ENCODE data around the gene FRS2.

The FRS2 gene

GRCh38 chr12:69516950-69517349 is 46.8 kb downstream of the FRS2 start:
- TF ChIP-seq POU2F2 (IDR thresholded peaks at IDR 0.05; ENCODE audit: low read depth, low read length) (no peak), PAX5 (IDR thresholded peaks at IDR 0.05; ENCODE audit: insufficient read depth, low read length, severe bottlenecking) (no peak), POLR2AphosphoS5 (IDR thresholded peaks at IDR 0.05; ENCODE audit: low read depth, low read length) (no peak), POLR2A (IDR thresholded peaks at IDR 0.05; ENCODE audit: low read depth, low read length) (no peak), TAF1 (IDR thresholded peaks at IDR 0.05; ENCODE audit: low read depth, low read length) (no peak), SPI1 (IDR thresholded peaks at IDR 0.05; ENCODE audit: low read depth, low read length) (no peak)
- no peak for FAIRE-seq
- DNase-seq (ENCODE audit: insufficient read length, low spot score): no peak

DNA sequence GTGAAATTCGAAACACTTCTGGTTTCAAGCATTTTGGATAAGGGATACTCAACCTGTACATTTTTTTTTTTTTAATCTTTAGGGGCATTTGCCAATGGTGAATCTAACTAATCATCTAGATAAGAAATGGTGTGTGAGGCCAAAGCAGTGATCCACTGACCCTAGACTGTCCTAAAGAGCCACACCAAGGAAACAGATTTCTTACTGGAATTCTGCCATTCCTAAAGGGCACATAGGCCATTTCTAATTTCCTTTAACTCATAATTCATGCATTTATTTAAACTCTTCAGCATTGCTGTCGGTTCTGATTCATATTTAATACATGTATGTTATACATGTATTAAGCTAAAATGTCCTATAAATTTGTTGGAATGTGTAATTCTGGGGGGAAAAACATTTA is 47.2 kb downstream of the FRS2 start:
- DNase-seq (ENCODE audit: insufficient read length, low spot score) (no peak), FAIRE-seq (no peak)
- TF ChIP-seq POLR2A (IDR thresholded peaks at IDR 0.05; ENCODE audit: low read depth, low read length) (no peak), TAF1 (IDR thresholded peaks at IDR 0.05; ENCODE audit: low read depth, low read length) (no peak), POU2F2 (IDR thresholded peaks at IDR 0.05; ENCODE audit: low read depth, low read length) (no peak), POLR2AphosphoS5 (IDR thresholded peaks at IDR 0.05; ENCODE audit: low read depth, low read length) (no peak), PAX5 (IDR thresholded peaks at IDR 0.05; ENCODE audit: insufficient read depth, low read length, severe bottlenecking) (no peak), SPI1 (IDR thresholded peaks at IDR 0.05; ENCODE audit: low read depth, low read length) (no peak)

GRCh38 chr12:69519871-69520270 is 49.7 kb downstream of the FRS2 start:
- FAIRE-seq: no peak
- no peak for TF ChIP-seq POLR2A (IDR thresholded peaks at IDR 0.05; ENCODE audit: low read depth, low read length)
- TF ChIP-seq TAF1 (IDR thresholded peaks at IDR 0.05; ENCODE audit: low read depth, low read length): no peak
- TF ChIP-seq SPI1 (IDR thresholded peaks at IDR 0.05; ENCODE audit: low read depth, low read length): no peak
- no peak for DNase-seq (ENCODE audit: insufficient read length, low spot score)

GRCh38 chr12:69523433-69524330 is 53.5 kb downstream of the FRS2 start:
- TF ChIP-seq PAX5 (IDR thresholded peaks at IDR 0.05; ENCODE audit: insufficient read depth, low read length, severe bottlenecking) (no peak), POLR2AphosphoS5 (IDR thresholded peaks at IDR 0.05; ENCODE audit: low read depth, low read length) (no peak), POU2F2 (IDR thresholded peaks at IDR 0.05; ENCODE audit: low read depth, low read length) (no peak), TAF1 (IDR thresholded peaks at IDR 0.05; ENCODE audit: low read depth, low read length) (no peak), POLR2A (IDR thresholded peaks at IDR 0.05; ENCODE audit: low read depth, low read length) (no peak), SPI1 (IDR thresholded peaks at IDR 0.05; ENCODE audit: low read depth, low read length) (no peak)
- no peak for DNase-seq (ENCODE audit: insufficient read length, low spot score)
- no peak for FAIRE-seq

DNA sequence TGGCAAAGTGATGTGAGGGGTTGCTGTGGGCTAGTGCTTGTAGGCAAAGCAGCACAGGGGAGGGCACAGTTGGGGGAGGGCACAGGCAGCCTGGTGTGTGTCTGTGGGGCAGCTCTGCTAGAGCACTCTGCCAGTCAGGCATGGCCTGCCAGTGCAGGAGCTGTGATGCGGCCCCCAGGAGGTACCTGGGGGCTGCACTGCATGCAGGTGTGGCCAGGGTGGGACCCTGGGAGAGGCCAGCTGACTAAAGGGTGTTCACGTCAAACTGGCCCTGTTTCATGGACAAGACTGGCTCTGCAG is 54.1 kb downstream of the FRS2 start:
- no peak for TF ChIP-seq PAX5 (IDR thresholded peaks at IDR 0.05; ENCODE audit: insufficient read depth, low read length, severe bottlenecking)
- TF ChIP-seq POU2F2 (IDR thresholded peaks at IDR 0.05; ENCODE audit: low read depth, low read length): no peak
- TF ChIP-seq SPI1 (IDR thresholded peaks at IDR 0.05; ENCODE audit: low read depth, low read length): no peak
- TF ChIP-seq POLR2A (IDR thresholded peaks at IDR 0.05; ENCODE audit: low read depth, low read length): no peak
- no peak for TF ChIP-seq TAF1 (IDR thresholded peaks at IDR 0.05; ENCODE audit: low read depth, low read length)
- TF ChIP-seq POLR2AphosphoS5 (IDR thresholded peaks at IDR 0.05; ENCODE audit: low read depth, low read length): no peak
- DNase-seq (ENCODE audit: insufficient read length, low spot score): no peak

GRCh38 chr12:69524755-69525469 is 54.7 kb downstream of the FRS2 start:
- DNase-seq (ENCODE audit: insufficient read length, low spot score): no peak
- FAIRE-seq: no peak
- no peak for TF ChIP-seq TAF1 (IDR thresholded peaks at IDR 0.05; ENCODE audit: low read depth, low read length)
- no peak for TF ChIP-seq POU2F2 (IDR thresholded peaks at IDR 0.05; ENCODE audit: low read depth, low read length)
- TF ChIP-seq SPI1 (IDR thresholded peaks at IDR 0.05; ENCODE audit: low read depth, low read length): no peak
- no peak for TF ChIP-seq POLR2AphosphoS5 (IDR thresholded peaks at IDR 0.05; ENCODE audit: low read depth, low read length)
- TF ChIP-seq PAX5 (IDR thresholded peaks at IDR 0.05; ENCODE audit: insufficient read depth, low read length, severe bottlenecking): no peak
- no peak for TF ChIP-seq POLR2A (IDR thresholded peaks at IDR 0.05; ENCODE audit: low read depth, low read length)

More for the DNA sequence above, 54.1 kb downstream of the FRS2 start:
- FAIRE-seq: no peak

GRCh38 chr12:69527506-69528272 is 57.5 kb downstream of the FRS2 start:
- DNase-seq (ENCODE audit: insufficient read length, low spot score) (no peak), FAIRE-seq (no peak)
- TF ChIP-seq POU2F2 (IDR thresholded peaks at IDR 0.05; ENCODE audit: low read depth, low read length) (no peak), SPI1 (IDR thresholded peaks at IDR 0.05; ENCODE audit: low read depth, low read length) (no peak), POLR2AphosphoS5 (IDR thresholded peaks at IDR 0.05; ENCODE audit: low read depth, low read length) (no peak), POLR2A (IDR thresholded peaks at IDR 0.05; ENCODE audit: low read depth, low read length) (no peak), TAF1 (IDR thresholded peaks at IDR 0.05; ENCODE audit: low read depth, low read length) (no peak), PAX5 (IDR thresholded peaks at IDR 0.05; ENCODE audit: insufficient read depth, low read length, severe bottlenecking) (no peak)

DNA sequence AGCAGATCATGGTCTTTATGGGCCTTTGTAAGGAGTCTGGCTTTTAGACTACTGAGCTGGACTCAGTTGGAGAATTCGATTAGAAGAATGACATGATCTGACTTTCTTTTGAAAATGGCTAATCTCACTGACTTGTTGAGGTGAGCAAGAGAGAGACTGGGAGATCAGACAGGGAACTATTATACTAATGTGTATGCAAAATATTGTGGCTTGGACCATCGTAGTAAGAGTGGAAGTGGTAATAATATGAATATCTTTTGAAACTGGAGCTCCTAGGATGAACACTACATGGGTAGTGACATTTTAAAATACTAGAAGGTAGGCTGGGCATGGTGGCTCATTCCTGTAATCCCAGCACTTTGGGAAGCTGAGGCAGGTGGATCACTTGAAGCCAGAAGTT is 58.8 kb downstream of the FRS2 start:
- TF ChIP-seq TAF1 (IDR thresholded peaks at IDR 0.05; ENCODE audit: low read depth, low read length) (no peak), SPI1 (IDR thresholded peaks at IDR 0.05; ENCODE audit: low read depth, low read length) (no peak), POLR2A (IDR thresholded peaks at IDR 0.05; ENCODE audit: low read depth, low read length) (no peak), PAX5 (IDR thresholded peaks at IDR 0.05; ENCODE audit: insufficient read depth, low read length, severe bottlenecking) (no peak), POU2F2 (IDR thresholded peaks at IDR 0.05; ENCODE audit: low read depth, low read length) (no peak), POLR2AphosphoS5 (IDR thresholded peaks at IDR 0.05; ENCODE audit: low read depth, low read length) (no peak)
- DNase-seq (ENCODE audit: insufficient read length, low spot score): no peak
- FAIRE-seq: no peak

GRCh38 chr12:69533844-69534243 is 63.7 kb downstream of the FRS2 start:
- FAIRE-seq (no peak), DNase-seq (ENCODE audit: insufficient read length, low spot score) (no peak)
- TF ChIP-seq TAF1 (IDR thresholded peaks at IDR 0.05; ENCODE audit: low read depth, low read length) (no peak), POU2F2 (IDR thresholded peaks at IDR 0.05; ENCODE audit: low read depth, low read length) (no peak), POLR2AphosphoS5 (IDR thresholded peaks at IDR 0.05; ENCODE audit: low read depth, low read length) (no peak), PAX5 (IDR thresholded peaks at IDR 0.05; ENCODE audit: insufficient read depth, low read length, severe bottlenecking) (no peak), SPI1 (IDR thresholded peaks at IDR 0.05; ENCODE audit: low read depth, low read length) (no peak), POLR2A (IDR thresholded peaks at IDR 0.05; ENCODE audit: low read depth, low read length) (no peak)

Measured in GM12891 (cell line).